Liver (tissue), 9 donors: Measurements from ENCODE around the gene UNG. TPM values are rescaled to one million over a fixed set of nuclear protein-coding genes. Genes with fewer than 3 reads are reported as not detected.

ENCODE experiments used
- DNase-seq: peaks from one replicate; pipeline ENCODE4 v3.0.0-alpha.2; 2017; ENCODE audit warnings: low spot score
- H3K27ac ChIP-seq, 2 donors: one replicate each; pipeline ENCODE4 v1.7.0; 2013; ENCODE audit warnings: inconsistent platforms in 2 of 2, low read length in 2 of 2, control low read depth in 1 of 2, low read depth in 1 of 2, mild to moderate bottlenecking in 1 of 2
- H3K27me3 ChIP-seq, 4 donors: one replicate each; pipeline versions ENCODE4 v1.6.1 to v1.7.0; 2013; ENCODE audit warnings: low read length in 3 of 4, inconsistent platforms in 1 of 4, mild to moderate bottlenecking in 1 of 4, moderate library complexity in 1 of 4; ENCODE audit not compliant: control insufficient read depth in 4 of 4, insufficient read depth in 4 of 4
- H3K36me3 ChIP-seq, 4 donors: one replicate each; pipeline versions ENCODE4 v1.6.1 to v1.7.0; 2013; ENCODE audit warnings: low read length in 3 of 4, mild to moderate bottlenecking in 3 of 4, low read depth in 1 of 4, moderate library complexity in 1 of 4; ENCODE audit not compliant: control insufficient read depth in 4 of 4, insufficient read depth in 3 of 4
- H3K4me1 ChIP-seq, 4 donors: one replicate each; pipeline versions ENCODE4 v1.6.1 to v1.7.0; 2013; ENCODE audit warnings: low read length in 3 of 4, mild to moderate bottlenecking in 3 of 4, moderate library complexity in 1 of 4; ENCODE audit not compliant: control insufficient read depth in 4 of 4, insufficient read depth in 4 of 4
- H3K4me3 ChIP-seq, 3 donors: one replicate each; pipeline versions ENCODE4 v1.6.1 to v1.7.0; 2013; ENCODE audit warnings: low read length in 3 of 3, control low read depth in 1 of 3, low read depth in 1 of 3, mild to moderate bottlenecking in 1 of 3
- H3K9ac ChIP-seq, 2 donors: one replicate each; pipeline ENCODE4 v1.7.0; 2013; ENCODE audit warnings: low read length in 2 of 2, mild to moderate bottlenecking in 2 of 2, moderate library complexity in 2 of 2, control low read depth in 1 of 2, low read depth in 1 of 2
- H3K9me3 ChIP-seq, 4 donors: one replicate each; pipeline versions ENCODE4 v1.6.1 to v1.7.0; 2013; ENCODE audit warnings: low read length in 3 of 4; ENCODE audit not compliant: control insufficient read depth in 4 of 4
- EGR1 ChIP-seq, 2 donors: IDR thresholded peaks; 2 replicates each; pipeline ENCODE4 v1.6.1; 2016 to 2018; ENCODE audit warnings: antibody characterized with exemption in 2 of 2, low read depth in 2 of 2
- FOXA1 ChIP-seq: IDR thresholded peaks from 2 replicates; pipeline ENCODE4 v1.6.1; 2016; ENCODE audit warnings: antibody characterized with exemption
- FOXA2 ChIP-seq: IDR thresholded peaks from 2 replicates; pipeline ENCODE4 v1.6.1; 2016; ENCODE audit warnings: antibody characterized with exemption
- GABPA ChIP-seq, 2 donors: IDR thresholded peaks in 1 of 2; conservative IDR thresholded peaks in 1 of 2; 2 replicates each; pipeline ENCODE4 v1.6.1; 2016; ENCODE audit warnings: antibody characterized with exemption in 2 of 2, mild to moderate bottlenecking in 1 of 2, moderate library complexity in 1 of 2
- HNF4A ChIP-seq, 2 donors: conservative IDR thresholded peaks; 2 replicates each; pipeline ENCODE4 v1.6.1; 2016; ENCODE audit warnings: antibody characterized with exemption in 2 of 2, mild to moderate bottlenecking in 2 of 2
- HNF4G ChIP-seq: IDR thresholded peaks from 2 replicates; pipeline ENCODE4 v1.6.1; 2016; ENCODE audit warnings: antibody characterized with exemption
- JUND ChIP-seq, 2 donors: IDR thresholded peaks; 2 replicates each; pipeline ENCODE4 v1.6.1; 2016; ENCODE audit warnings: antibody characterized with exemption in 2 of 2
- NR2F2 ChIP-seq: IDR thresholded peaks from 2 replicates; pipeline ENCODE4 v1.6.1; 2016; ENCODE audit warnings: antibody characterized with exemption
- RAD21 ChIP-seq, 2 donors: IDR thresholded peaks; 2 replicates each; pipeline ENCODE4 v1.6.1; 2016; ENCODE audit warnings: antibody characterized with exemption in 2 of 2, mild to moderate bottlenecking in 2 of 2
- RXRA ChIP-seq, 2 donors: IDR thresholded peaks; 2 replicates each; pipeline ENCODE4 v1.6.1; 2017 to 2018; ENCODE audit warnings: antibody characterized with exemption in 2 of 2, mild to moderate bottlenecking in 1 of 2
- SP1 ChIP-seq: IDR thresholded peaks from 2 replicates; pipeline ENCODE4 v1.6.1; 2018; ENCODE audit warnings: antibody characterized with exemption, mild to moderate bottlenecking
- TAF1 ChIP-seq: conservative IDR thresholded peaks from 2 replicates; pipeline ENCODE4 v1.6.1; 2016; ENCODE audit warnings: antibody characterized with exemption, mild to moderate bottlenecking
- YY1 ChIP-seq: IDR thresholded peaks from 2 replicates; pipeline ENCODE4 v1.6.1; 2016; ENCODE audit warnings: antibody characterized with exemption, mild to moderate bottlenecking
- ZBTB33 ChIP-seq: IDR thresholded peaks from 2 replicates; pipeline ENCODE4 v1.6.1; 2016; ENCODE audit warnings: antibody characterized with exemption
- WGBS: extraction: QIAGEN DNeasy Blood & Tissue Kit; methylation state at CpG from one replicate; pipeline ENCODE4 v1.1.7; 2013; 5-methylcytosine and 5-hydroxymethylcytosine counted together
- polyA plus RNA-seq, 2 donors: library from polyadenylated mRNA; stranded (reverse) in 1 of 2; unstranded in 1 of 2; fragments of 200-250 nt in 1 of 2; fragments of >200 nt in 1 of 2; fragmentation: Nextera tagmentation in 1 of 2; extraction: Ambion mirVana in 1 of 2; gene quantifications; one replicate each; pipeline versions ENCODE4 v1.2.1 to v1.2.3, GENCODE V29; 2013 to 2015
- total RNA-seq, 2 donors: library from RNA; depleted of rRNA; stranded (reverse); fragments of >200 nt; gene quantifications; one replicate each; pipeline ENCODE4 v1.2.3, GENCODE V29; 2014
- TF ChIP-seq, protein P1 (sequence below): fragments of 150-350 bp; IDR thresholded peaks from 2 replicates; pipeline ENCODE4 v1.5.1; 2017; ENCODE audit warnings: improper control_type of control experiment, low read depth, low read length; ENCODE audit not compliant: missing input control
- TF ChIP-seq, protein P2 (sequence below): IDR thresholded peaks from 2 replicates; pipeline ENCODE4 v1.6.1; 2016; ENCODE audit warnings: antibody characterized with exemption
- TF ChIP-seq, protein P3 (sequence below): IDR thresholded peaks from 2 replicates; pipeline ENCODE4 v1.6.1; 2016; ENCODE audit warnings: antibody characterized with exemption, mild to moderate bottlenecking
- TF ChIP-seq, protein P4 (sequence below): IDR thresholded peaks from 2 replicates; pipeline ENCODE4 v1.6.1; 2016; ENCODE audit warnings: antibody characterized with exemption
- donor health status: healthy.
- donor health status: healthy.
- donor health status: healthy.
- donor health status: healthy.
- donor health status: healthy.

Gene UNG
- total and polyA plus RNA-seq, 4 donors, result 9.4 to 22.1 (median 14.9) TPM

DNA sequence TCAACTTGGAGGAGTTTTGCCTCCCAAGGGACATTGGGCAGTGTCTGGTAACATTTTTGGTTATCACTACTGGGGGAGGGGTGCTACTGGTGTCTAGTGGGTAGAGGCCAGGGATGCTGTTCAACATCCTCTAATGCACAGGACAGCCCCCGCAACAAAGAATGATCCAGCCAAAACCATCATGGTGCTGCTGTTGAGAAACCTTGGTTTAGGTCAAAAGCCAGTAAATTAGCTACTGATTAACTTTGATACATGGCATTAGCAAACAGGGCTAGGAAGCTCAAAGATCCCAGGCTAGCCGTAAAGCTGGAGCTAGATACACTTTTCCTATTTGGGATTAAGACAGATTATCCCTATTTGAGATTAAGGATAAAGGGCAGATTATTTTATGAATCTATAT lies 13.0 kb upstream of the UNG start:
- Histone ChIP-seq H3K4me3 (no peak overlapping the region), H3K9me3 (no peaks in the 10 kb centered on the region), H3K4me1 (peaks cover 7 to 51% (median 51%) of the 10 kb centered on the region in 4 donors), H3K36me3 (peaks cover 10 to 44% (median 22%) of the 10 kb centered on the region in 4 donors), H3K27ac (peak overlapping the region; percentile 61 to 74), H3K9ac (no peak overlapping the region), H3K27me3 (no peaks in the 10 kb centered on the region)
- TF ChIP-seq RXRA (IDR thresholded peaks at IDR 0.05), result peak; percentile 64 to 87
- TF ChIP-seq JUND (IDR thresholded peaks at IDR 0.05), result peak; percentile 35 to 39
- peak in 1 of 2 donors; percentile 65 for TF ChIP-seq EGR1 (IDR thresholded peaks at IDR 0.05; ENCODE audit: low read depth in 2 of 2)
- TF ChIP-seq, protein P1, sequence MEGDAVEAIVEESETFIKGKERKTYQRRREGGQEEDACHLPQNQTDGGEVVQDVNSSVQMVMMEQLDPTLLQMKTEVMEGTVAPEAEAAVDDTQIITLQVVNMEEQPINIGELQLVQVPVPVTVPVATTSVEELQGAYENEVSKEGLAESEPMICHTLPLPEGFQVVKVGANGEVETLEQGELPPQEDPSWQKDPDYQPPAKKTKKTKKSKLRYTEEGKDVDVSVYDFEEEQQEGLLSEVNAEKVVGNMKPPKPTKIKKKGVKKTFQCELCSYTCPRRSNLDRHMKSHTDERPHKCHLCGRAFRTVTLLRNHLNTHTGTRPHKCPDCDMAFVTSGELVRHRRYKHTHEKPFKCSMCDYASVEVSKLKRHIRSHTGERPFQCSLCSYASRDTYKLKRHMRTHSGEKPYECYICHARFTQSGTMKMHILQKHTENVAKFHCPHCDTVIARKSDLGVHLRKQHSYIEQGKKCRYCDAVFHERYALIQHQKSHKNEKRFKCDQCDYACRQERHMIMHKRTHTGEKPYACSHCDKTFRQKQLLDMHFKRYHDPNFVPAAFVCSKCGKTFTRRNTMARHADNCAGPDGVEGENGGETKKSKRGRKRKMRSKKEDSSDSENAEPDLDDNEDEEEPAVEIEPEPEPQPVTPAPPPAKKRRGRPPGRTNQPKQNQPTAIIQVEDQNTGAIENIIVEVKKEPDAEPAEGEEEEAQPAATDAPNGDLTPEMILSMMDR, result no peak
- no peak for TF ChIP-seq GABPA (IDR thresholded peaks at IDR 0.05 in 1 of 2, conservative IDR thresholded peaks at IDR 0.05 in 1 of 2)
- peak; percentile 51 for TF ChIP-seq NR2F2
- TF ChIP-seq YY1, result peak; percentile 95
- TF ChIP-seq SP1, result peak; percentile 84
- no peak for TF ChIP-seq TAF1
- peak; percentile 69 for TF ChIP-seq ZBTB33
- TF ChIP-seq, protein P2, sequence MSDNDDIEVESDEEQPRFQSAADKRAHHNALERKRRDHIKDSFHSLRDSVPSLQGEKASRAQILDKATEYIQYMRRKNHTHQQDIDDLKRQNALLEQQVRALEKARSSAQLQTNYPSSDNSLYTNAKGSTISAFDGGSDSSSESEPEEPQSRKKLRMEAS, result peak; percentile 62
- peak; percentile 75 to 80 for TF ChIP-seq HNF4A (conservative IDR thresholded peaks at IDR 0.05)
- TF ChIP-seq, protein P3, sequence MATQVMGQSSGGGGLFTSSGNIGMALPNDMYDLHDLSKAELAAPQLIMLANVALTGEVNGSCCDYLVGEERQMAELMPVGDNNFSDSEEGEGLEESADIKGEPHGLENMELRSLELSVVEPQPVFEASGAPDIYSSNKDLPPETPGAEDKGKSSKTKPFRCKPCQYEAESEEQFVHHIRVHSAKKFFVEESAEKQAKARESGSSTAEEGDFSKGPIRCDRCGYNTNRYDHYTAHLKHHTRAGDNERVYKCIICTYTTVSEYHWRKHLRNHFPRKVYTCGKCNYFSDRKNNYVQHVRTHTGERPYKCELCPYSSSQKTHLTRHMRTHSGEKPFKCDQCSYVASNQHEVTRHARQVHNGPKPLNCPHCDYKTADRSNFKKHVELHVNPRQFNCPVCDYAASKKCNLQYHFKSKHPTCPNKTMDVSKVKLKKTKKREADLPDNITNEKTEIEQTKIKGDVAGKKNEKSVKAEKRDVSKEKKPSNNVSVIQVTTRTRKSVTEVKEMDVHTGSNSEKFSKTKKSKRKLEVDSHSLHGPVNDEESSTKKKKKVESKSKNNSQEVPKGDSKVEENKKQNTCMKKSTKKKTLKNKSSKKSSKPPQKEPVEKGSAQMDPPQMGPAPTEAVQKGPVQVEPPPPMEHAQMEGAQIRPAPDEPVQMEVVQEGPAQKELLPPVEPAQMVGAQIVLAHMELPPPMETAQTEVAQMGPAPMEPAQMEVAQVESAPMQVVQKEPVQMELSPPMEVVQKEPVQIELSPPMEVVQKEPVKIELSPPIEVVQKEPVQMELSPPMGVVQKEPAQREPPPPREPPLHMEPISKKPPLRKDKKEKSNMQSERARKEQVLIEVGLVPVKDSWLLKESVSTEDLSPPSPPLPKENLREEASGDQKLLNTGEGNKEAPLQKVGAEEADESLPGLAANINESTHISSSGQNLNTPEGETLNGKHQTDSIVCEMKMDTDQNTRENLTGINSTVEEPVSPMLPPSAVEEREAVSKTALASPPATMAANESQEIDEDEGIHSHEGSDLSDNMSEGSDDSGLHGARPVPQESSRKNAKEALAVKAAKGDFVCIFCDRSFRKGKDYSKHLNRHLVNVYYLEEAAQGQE, result peak; percentile 73
- peak; percentile 45 for TF ChIP-seq FOXA1
- peak; percentile 39 for TF ChIP-seq HNF4G
- TF ChIP-seq, protein P4, sequence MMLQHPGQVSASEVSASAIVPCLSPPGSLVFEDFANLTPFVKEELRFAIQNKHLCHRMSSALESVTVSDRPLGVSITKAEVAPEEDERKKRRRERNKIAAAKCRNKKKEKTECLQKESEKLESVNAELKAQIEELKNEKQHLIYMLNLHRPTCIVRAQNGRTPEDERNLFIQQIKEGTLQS, result no peak
- no peak for TF ChIP-seq FOXA2
- peak; percentile 39 to 48 for TF ChIP-seq RAD21 (IDR thresholded peaks at IDR 0.05)
- no peak for DNase-seq
- 38% methylated on average over 2 of the region's 2 CpGs for WGBS
